GM20000 (cell line): Measurements from ENCODE around the gene PARP2.

ENCODE experiments used
- DNase-seq: peaks from one replicate; pipeline ENCODE4 v3.0.0; 2012; ENCODE audit warnings: low spot score
- CTCF ChIP-seq: IDR thresholded peaks from 2 replicates; pipeline ENCODE4 v1.5.1; 2012; ENCODE audit warnings: mild to moderate bottlenecking, control low read depth; ENCODE audit errors: extremely low read depth, missing control alignments

The PARP2 gene

GRCh38 chr14:20314026-20314425 is 29.4 kb upstream of the PARP2 start:
- DNase-seq: no peak
- no peak for TF ChIP-seq CTCF

- DNase-seq: no peak
- TF ChIP-seq CTCF: no peak
These were observed 25.7 kb upstream of the PARP2 start for GRCh38 chr14:20317720-20318119.

GRCh38 chr14:20327005-20327869 is 16.2 kb upstream of the PARP2 start:
- peak; percentile 38 for TF ChIP-seq CTCF
- peak; percentile 54 for DNase-seq

- TF ChIP-seq CTCF: no peak
- DNase-seq: no peak
These were observed 14.7 kb upstream of the PARP2 start for GRCh38 chr14:20328705-20329104.

GRCh38 chr14:20329355-20329754 is 14.1 kb upstream of the PARP2 start:
- DNase-seq: no peak
- no peak for TF ChIP-seq CTCF

GRCh38 chr14:20331053-20331613 is 12.3 kb upstream of the PARP2 start:
- no peak for TF ChIP-seq CTCF
- no peak for DNase-seq

GRCh38 chr14:20332431-20332787 is 11.0 kb upstream of the PARP2 start:
- no peak for DNase-seq

More at GRCh38 chr14:20332431-20332787, 11.0 kb upstream of the PARP2 start:
- no peak for TF ChIP-seq CTCF
